ENCODE results near the gene NBAS. TPM values are rescaled to one million over a fixed set of nuclear protein-coding genes. Genes with fewer than 3 reads are reported as not detected.

The NBAS gene
- total RNA-seq, 1 experiment from 2014 or later = 30.4 TPM

- Histone ChIP-seq H3K36me3 (ENCODE audit: insufficient read depth, low read length) (no peaks in the 10 kb centered on the region), H3K4me2 (ENCODE audit: low read depth, low read length, poor library complexity, severe bottlenecking) (no peak overlapping the region), H3K9me2 (replicated peaks; ENCODE audit: insufficient read depth, low read length) (no peaks in the 10 kb centered on the region), H3K4me3 (ENCODE audit: low read length) (no peak overlapping the region), H3K9me3 (ENCODE audit: low read length) (no peaks in the 10 kb centered on the region), H3K27me3 (ENCODE audit: low read length) (no peaks in the 10 kb centered on the region), H3K4me1 (ENCODE audit: low read length) (no peaks in the 10 kb centered on the region), H3K79me2 (ENCODE audit: low read length) (no peaks in the 10 kb centered on the region), H4K20me1 (ENCODE audit: insufficient read depth, low read depth, low read length) (no peaks in the 10 kb centered on the region), H3K27ac (ENCODE audit: low read length) (no peak overlapping the region), H2AFZ (ENCODE audit: low read length) (no peak overlapping the region), H3K9ac (ENCODE audit: low read length) (no peak overlapping the region)
- DNase-seq = no peak
Observed at GRCh38 chr2:15568874-15569273, 7.7 kb upstream of the NBAS start.

- no peaks in the 10 kb centered on the region for H3K9me2 ChIP-seq (replicated peaks; ENCODE audit: insufficient read depth, low read length)
- H3K79me2 ChIP-seq (ENCODE audit: low read length) = no peaks in the 10 kb centered on the region
- H3K9ac ChIP-seq (ENCODE audit: low read length) = no peak overlapping the region
- peaks cover 5% of the 10 kb centered on the region for H3K4me1 ChIP-seq (ENCODE audit: low read length)
- no peaks in the 10 kb centered on the region for H3K36me3 ChIP-seq (ENCODE audit: insufficient read depth, low read length)
- H2AFZ ChIP-seq (ENCODE audit: low read length) = no peak overlapping the region
- no peak overlapping the region for H3K4me2 ChIP-seq (ENCODE audit: low read depth, low read length, poor library complexity, severe bottlenecking)
- H3K27ac ChIP-seq (ENCODE audit: low read length) = no peak overlapping the region
- H3K4me3 ChIP-seq (ENCODE audit: low read length) = no peak overlapping the region
- H3K27me3 ChIP-seq (ENCODE audit: low read length) = no peaks in the 10 kb centered on the region
- H4K20me1 ChIP-seq (ENCODE audit: insufficient read depth, low read depth, low read length) = no peaks in the 10 kb centered on the region
- no peaks in the 10 kb centered on the region for H3K9me3 ChIP-seq (ENCODE audit: low read length)
- no peak for DNase-seq
Observed at GRCh38 chr2:15566912-15567311, 5.8 kb upstream of the NBAS start.

GRCh38 chr2:15565994-15566671 lies 5.0 kb upstream of the NBAS start:
- Histone ChIP-seq H3K4me1 (ENCODE audit: low read length) (peaks cover 11% of the 10 kb centered on the region), H3K27ac (ENCODE audit: low read length) (no peak overlapping the region), H4K20me1 (ENCODE audit: insufficient read depth, low read depth, low read length) (no peaks in the 10 kb centered on the region), H2AFZ (ENCODE audit: low read length) (no peak overlapping the region), H3K36me3 (ENCODE audit: insufficient read depth, low read length) (no peaks in the 10 kb centered on the region), H3K9me3 (ENCODE audit: low read length) (no peaks in the 10 kb centered on the region), H3K9ac (ENCODE audit: low read length) (no peak overlapping the region), H3K9me2 (replicated peaks; ENCODE audit: insufficient read depth, low read length) (no peaks in the 10 kb centered on the region), H3K27me3 (ENCODE audit: low read length) (no peaks in the 10 kb centered on the region), H3K4me2 (ENCODE audit: low read depth, low read length, poor library complexity, severe bottlenecking) (no peak overlapping the region), H3K79me2 (ENCODE audit: low read length) (no peaks in the 10 kb centered on the region), H3K4me3 (ENCODE audit: low read length) (no peak overlapping the region)
- no peak for DNase-seq

- Histone ChIP-seq H3K9me2 (replicated peaks; ENCODE audit: insufficient read depth, low read length) (no peaks in the 10 kb centered on the region), H4K20me1 (ENCODE audit: insufficient read depth, low read depth, low read length) (no peaks in the 10 kb centered on the region), H3K79me2 (ENCODE audit: low read length) (peaks cover 7% of the 10 kb centered on the region), H3K27ac (ENCODE audit: low read length) (no peak overlapping the region), H3K4me3 (ENCODE audit: low read length) (no peak overlapping the region), H3K27me3 (ENCODE audit: low read length) (no peaks in the 10 kb centered on the region), H2AFZ (ENCODE audit: low read length) (no peak overlapping the region), H3K9ac (ENCODE audit: low read length) (no peak overlapping the region), H3K36me3 (ENCODE audit: insufficient read depth, low read length) (no peaks in the 10 kb centered on the region), H3K4me2 (ENCODE audit: low read depth, low read length, poor library complexity, severe bottlenecking) (no peak overlapping the region), H3K9me3 (ENCODE audit: low read length) (no peaks in the 10 kb centered on the region), H3K4me1 (ENCODE audit: low read length) (peaks cover 11% of the 10 kb centered on the region)
- DNase-seq = no peak
Observed at GRCh38 chr2:15565392-15565791, 4.3 kb upstream of the NBAS start.

- no peak for DNase-seq
- Histone ChIP-seq H3K4me2 (ENCODE audit: low read depth, low read length, poor library complexity, severe bottlenecking) (no peak overlapping the region), H3K4me3 (ENCODE audit: low read length) (no peak overlapping the region), H4K20me1 (ENCODE audit: insufficient read depth, low read depth, low read length) (no peaks in the 10 kb centered on the region), H3K27me3 (ENCODE audit: low read length) (no peaks in the 10 kb centered on the region), H3K9ac (ENCODE audit: low read length) (no peak overlapping the region), H3K79me2 (ENCODE audit: low read length) (peaks cover 26% of the 10 kb centered on the region), H3K27ac (ENCODE audit: low read length) (no peak overlapping the region), H3K9me3 (ENCODE audit: low read length) (no peaks in the 10 kb centered on the region), H3K9me2 (replicated peaks; ENCODE audit: insufficient read depth, low read length) (no peaks in the 10 kb centered on the region), H2AFZ (ENCODE audit: low read length) (no peak overlapping the region), H3K36me3 (ENCODE audit: insufficient read depth, low read length) (no peaks in the 10 kb centered on the region), H3K4me1 (ENCODE audit: low read length) (peaks cover 21% of the 10 kb centered on the region)
Observed at GRCh38 chr2:15563227-15564100, 2.3 kb upstream of the NBAS start.

- Histone ChIP-seq H3K27ac (ENCODE audit: low read length) (no peak overlapping the region), H3K27me3 (ENCODE audit: low read length) (no peaks in the 10 kb centered on the region), H3K9ac (ENCODE audit: low read length) (no peak overlapping the region), H4K20me1 (ENCODE audit: insufficient read depth, low read depth, low read length) (no peaks in the 10 kb centered on the region), H3K4me2 (ENCODE audit: low read depth, low read length, poor library complexity, severe bottlenecking) (peak overlapping the region; percentile 71), H2AFZ (ENCODE audit: low read length) (peak overlapping the region; percentile 99; the same call in 1 of the 2 replicates), H3K36me3 (ENCODE audit: insufficient read depth, low read length) (no peaks in the 10 kb centered on the region), H3K9me3 (ENCODE audit: low read length) (no peaks in the 10 kb centered on the region), H3K4me3 (ENCODE audit: low read length) (peak overlapping the region; percentile 92), H3K4me1 (ENCODE audit: low read length) (peaks cover 27% of the 10 kb centered on the region), H3K79me2 (ENCODE audit: low read length) (peaks cover 35% of the 10 kb centered on the region), H3K9me2 (replicated peaks; ENCODE audit: insufficient read depth, low read length) (no peaks in the 10 kb centered on the region)
- DNase-seq = no peak
Observed at GRCh38 chr2:15562354-15563031, 1.4 kb upstream of the NBAS start.

- Histone ChIP-seq H3K27me3 (ENCODE audit: low read length) (no peaks in the 10 kb centered on the region), H3K27ac (ENCODE audit: low read length) (no peak overlapping the region), H3K4me2 (ENCODE audit: low read depth, low read length, poor library complexity, severe bottlenecking) (peak overlapping the region; percentile 71), H3K9me2 (replicated peaks; ENCODE audit: insufficient read depth, low read length) (no peaks in the 10 kb centered on the region), H3K9me3 (ENCODE audit: low read length) (no peaks in the 10 kb centered on the region), H3K36me3 (ENCODE audit: insufficient read depth, low read length) (no peaks in the 10 kb centered on the region), H3K4me1 (ENCODE audit: low read length) (peaks cover 27% of the 10 kb centered on the region), H4K20me1 (ENCODE audit: insufficient read depth, low read depth, low read length) (no peaks in the 10 kb centered on the region), H3K79me2 (ENCODE audit: low read length) (peaks cover 38% of the 10 kb centered on the region), H3K4me3 (ENCODE audit: low read length) (peak overlapping the region; percentile 92), H2AFZ (ENCODE audit: low read length) (peak overlapping the region; percentile 99), H3K9ac (ENCODE audit: low read length) (peak overlapping the region; percentile 78)
- peak; percentile 56 for DNase-seq
Observed at GRCh38 chr2:15561574-15562344, 625 bp upstream of the NBAS start.

Data from Karpas-422 (cell line).